ENCODE measurements around the gene CRKL.

The CRKL gene

DNA sequence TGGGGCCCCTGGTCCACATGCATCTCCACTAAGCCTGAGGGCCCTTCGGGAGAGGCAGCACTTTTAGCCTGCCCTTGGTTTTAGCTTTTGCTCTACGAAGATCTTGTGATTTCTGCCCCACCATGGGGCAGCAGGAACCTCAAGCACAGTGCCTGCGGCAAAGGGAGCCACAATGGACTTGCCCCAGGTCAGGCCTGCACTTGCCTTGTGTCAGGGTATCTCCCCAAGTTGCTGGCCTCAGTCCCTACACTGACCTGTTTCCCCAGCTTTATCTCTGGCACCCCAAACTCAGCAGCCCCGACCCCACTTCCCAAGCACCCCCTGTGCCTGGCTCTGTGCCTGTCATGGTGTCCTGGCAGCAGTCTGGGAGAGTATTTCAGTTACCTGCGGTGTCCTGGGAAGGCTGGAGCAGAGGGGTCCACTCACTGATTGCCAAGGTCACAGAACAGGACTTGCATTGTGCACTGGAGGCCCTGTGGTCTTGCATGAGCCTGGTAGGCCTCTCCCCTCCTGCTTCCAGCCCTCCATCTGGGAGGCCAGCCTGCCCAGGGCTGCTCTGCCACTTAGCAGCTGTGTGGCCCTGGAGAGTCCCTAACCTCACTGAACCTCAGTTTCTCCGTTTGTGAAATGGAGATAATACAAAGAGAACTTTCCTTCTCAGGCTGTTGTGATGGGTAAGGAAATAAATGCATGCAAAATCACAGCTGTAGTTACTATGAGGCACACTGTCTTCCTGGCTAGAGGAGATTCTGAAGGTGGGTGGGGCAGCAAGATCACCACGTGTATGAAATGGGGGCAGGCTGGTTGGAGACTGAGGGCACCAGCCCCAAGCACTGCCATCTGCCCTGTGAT, 46.2 kb downstream of the CRKL start:
- CTCF ChIA-PET = no interaction called here
- POLR2A ChIA-PET (ENCODE audit: low non-redundant PET) = no interaction called here
- peak overlapping the region; percentile 15; the same call in 1 of the 2 replicates for H3K27ac ChIP-seq
- TF ChIP-seq, protein P1, sequence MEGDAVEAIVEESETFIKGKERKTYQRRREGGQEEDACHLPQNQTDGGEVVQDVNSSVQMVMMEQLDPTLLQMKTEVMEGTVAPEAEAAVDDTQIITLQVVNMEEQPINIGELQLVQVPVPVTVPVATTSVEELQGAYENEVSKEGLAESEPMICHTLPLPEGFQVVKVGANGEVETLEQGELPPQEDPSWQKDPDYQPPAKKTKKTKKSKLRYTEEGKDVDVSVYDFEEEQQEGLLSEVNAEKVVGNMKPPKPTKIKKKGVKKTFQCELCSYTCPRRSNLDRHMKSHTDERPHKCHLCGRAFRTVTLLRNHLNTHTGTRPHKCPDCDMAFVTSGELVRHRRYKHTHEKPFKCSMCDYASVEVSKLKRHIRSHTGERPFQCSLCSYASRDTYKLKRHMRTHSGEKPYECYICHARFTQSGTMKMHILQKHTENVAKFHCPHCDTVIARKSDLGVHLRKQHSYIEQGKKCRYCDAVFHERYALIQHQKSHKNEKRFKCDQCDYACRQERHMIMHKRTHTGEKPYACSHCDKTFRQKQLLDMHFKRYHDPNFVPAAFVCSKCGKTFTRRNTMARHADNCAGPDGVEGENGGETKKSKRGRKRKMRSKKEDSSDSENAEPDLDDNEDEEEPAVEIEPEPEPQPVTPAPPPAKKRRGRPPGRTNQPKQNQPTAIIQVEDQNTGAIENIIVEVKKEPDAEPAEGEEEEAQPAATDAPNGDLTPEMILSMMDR (conservative IDR thresholded peaks at IDR 0.05; ENCODE audit: low read depth) = no peak
- DNase-seq (ENCODE audit: low spot score) = no peak

DNA sequence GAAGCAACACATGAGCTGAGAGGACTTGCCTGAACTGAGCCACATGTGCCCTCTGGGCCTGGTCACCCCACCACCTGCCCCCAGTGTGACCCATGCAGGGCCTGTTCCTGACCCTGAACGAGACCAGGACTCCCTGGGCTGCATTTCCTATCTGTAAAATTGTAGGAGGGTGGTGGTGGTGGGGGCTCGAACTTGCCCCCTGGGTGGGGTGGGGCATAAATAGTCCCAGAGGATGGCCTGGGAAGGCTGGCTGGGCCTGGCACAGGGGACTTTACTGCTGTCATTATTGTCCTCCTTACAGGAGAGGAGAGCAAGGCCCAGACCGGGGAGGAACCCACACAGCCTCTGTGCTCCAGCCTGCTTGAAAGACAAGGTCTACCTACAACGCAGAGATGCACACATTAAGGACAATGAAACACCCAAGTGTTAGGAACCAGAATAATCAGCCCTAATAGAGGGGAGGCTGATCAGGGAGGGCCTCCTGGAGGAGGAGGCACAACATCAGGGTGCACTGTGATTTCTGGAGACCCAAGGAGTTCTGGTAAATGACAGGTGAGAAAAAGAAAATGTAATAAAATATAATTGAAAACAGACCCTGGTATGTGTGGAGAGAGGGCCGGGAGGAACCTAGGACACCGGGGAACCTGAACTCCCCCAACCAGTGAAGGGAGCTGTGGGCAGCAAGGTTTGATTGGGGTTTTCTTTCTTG, 47.0 kb downstream of the CRKL start:
- ChIA-PET POLR2A (ENCODE audit: low non-redundant PET) (no interaction called here), CTCF (no interaction called here)
- no peak for DNase-seq (ENCODE audit: low spot score)

DNA sequence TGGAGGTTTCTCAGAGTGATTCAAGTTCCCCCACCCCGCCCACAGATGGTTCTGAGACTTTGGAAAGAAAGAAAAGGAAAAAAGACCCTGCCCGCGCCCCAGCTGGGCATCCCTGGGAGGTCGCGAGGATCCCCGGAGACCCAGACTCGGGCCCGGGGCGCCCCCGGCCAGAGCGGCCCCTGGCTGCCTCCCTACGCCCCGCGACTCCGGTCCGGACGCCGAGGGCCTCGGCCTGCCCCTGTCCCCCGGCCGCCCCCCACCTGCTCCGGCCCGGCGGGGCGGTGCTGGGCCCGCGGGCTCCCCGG, 47.5 kb downstream of the CRKL start:
- no peak for DNase-seq (ENCODE audit: low spot score)
- ChIA-PET POLR2A (ENCODE audit: low non-redundant PET) (no interaction called here), CTCF (no interaction called here)
- TF ChIP-seq, protein P1 (conservative IDR thresholded peaks at IDR 0.05; ENCODE audit: low read depth) = no peak
- H3K27ac ChIP-seq = no peak overlapping the region

More for the DNA sequence above, 47.0 kb downstream of the CRKL start:
- H3K27ac ChIP-seq = no peak overlapping the region
- TF ChIP-seq, protein P1 (conservative IDR thresholded peaks at IDR 0.05; ENCODE audit: low read depth) = no peak

DNA sequence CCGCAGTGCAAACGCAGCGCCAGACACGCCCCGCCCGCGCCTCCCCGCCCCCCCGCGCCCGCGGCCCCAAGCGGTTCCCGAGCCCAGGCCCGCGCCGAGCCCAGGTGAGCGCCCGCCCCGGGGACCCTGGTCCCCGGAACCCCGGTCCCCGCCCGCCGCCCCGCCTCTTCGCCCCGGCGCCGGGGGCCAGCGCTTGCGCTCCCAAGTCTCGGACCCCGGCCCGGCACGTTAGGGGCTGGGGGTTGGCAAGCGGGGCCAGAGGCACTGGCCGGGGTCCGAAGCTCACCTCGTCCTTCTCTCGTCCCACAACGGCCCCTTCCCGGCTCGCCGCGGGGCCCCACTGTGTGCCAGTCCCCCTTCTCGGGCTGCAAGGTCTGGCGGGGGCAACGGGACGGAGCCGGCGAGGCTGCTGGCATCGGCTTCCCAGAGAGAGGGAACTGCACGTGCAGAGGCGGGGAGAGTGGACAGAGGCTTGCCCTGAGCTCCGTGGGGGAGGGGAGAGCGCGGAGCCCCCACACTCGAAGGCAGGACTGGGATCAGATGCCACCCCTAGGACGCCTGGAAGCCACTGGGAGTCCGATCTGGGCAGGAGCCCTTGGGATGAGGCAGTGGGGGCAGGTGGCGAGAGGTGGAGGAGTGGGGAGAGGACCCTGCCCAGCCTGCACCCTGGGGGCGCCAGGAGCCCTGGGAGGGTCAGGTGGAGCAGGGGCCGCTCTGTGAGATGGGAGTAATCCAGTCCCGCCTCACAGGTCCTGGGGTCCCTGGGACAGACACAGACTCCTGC, 48.1 kb downstream of the CRKL start:
- DNase-seq (ENCODE audit: low spot score) = no peak
- ChIA-PET POLR2A (ENCODE audit: low non-redundant PET) (no interaction called here), CTCF (no interaction called here)
- TF ChIP-seq, protein P1 (conservative IDR thresholded peaks at IDR 0.05; ENCODE audit: low read depth) = no peak
- no peak overlapping the region for H3K27ac ChIP-seq

DNA sequence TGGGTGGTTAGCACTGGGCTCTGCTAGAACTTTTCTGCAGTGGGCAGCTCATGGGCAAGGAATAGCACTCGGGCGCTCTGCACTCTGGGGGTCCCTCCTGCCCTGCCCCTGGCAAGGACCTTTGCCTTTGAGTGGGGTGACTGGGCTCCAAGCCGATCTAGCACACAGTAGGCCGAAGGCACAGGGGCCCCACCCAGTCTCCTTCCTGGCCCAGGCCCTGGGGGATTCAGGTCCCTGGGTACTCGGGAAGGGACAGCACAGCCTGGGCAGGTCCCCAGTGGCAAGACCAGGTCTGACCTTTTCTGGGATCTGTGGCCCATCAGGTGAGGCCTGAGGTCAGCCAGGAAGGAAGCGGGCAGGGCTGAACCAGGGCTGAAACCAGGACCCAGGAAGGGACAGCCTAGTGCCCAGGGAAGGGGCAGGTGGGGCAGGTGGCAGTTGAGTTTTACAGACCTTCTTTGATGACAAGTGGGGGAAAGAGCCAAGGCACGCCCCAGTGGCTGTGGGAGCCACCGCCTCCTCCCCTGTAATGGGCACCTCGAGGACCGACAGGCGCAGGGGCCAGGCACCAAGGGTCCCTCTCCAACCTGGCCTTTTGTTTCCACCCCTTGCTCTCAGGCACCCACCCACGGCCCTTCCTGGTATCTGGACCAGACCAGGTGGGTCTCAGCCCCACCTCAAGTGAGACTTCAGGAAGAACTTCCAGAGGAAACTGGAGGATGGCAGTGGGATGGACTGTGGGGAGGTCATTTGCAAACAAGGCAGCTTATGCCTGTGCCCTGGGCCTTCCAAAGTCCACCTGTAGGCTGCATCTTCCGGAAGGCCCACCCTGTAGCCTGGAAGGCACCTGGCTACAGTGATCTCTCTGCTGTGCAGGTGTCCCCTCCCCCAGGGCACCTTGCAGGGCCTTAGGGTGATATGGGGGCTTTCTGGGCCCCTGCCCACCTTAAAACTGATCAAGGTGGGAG, 49.0 kb downstream of the CRKL start:
- H3K27ac ChIP-seq = no peak overlapping the region
- DNase-seq (ENCODE audit: low spot score) = no peak
- TF ChIP-seq, protein P1 (conservative IDR thresholded peaks at IDR 0.05; ENCODE audit: low read depth) = no peak
- POLR2A ChIA-PET (ENCODE audit: low non-redundant PET) = no interaction called here
- CTCF ChIA-PET = interaction anchor here (0.5 kb wide), 1 partner anchor 478 kb away, joined by 3 read pairs; no protein-coding TSS in a partner anchor
